SK-N-SH (cell line): ENCODE results near the gene CFAP20DC. TPM values are rescaled to one million over a fixed set of nuclear protein-coding genes. Genes with fewer than 3 reads are reported as not detected.

Experiments
- CTCF ChIA-PET: fragments of 300-600, 350-600 bp; formaldehyde crosslinking; extraction: SDS; loops from one replicate; lab custom pipeline; 2021; lab: Yijun Ruan, JAX
- POLR2A ChIA-PET: fragments of 350-600 bp; sonication (Branson Sonifier 250); formaldehyde crosslinking; extraction: SDS; loops from one replicate; lab custom pipeline; 2020; ENCODE audit warnings: antibody characterized with exemption, inconsistent platforms; lab: Yijun Ruan, JAX
- DNase-seq: peaks from one replicate; pipeline ENCODE4 v3.0.0; 2012
- H2AFZ ChIP-seq: fragments of 200-600 bp; sonication (generic); 2 replicates; pipeline ENCODE4 v1.8.1; 2016; ENCODE audit warnings: antibody characterized with exemption, mild to moderate bottlenecking, low read depth
- H3F3A ChIP-seq: fragments of 200-600 bp; sonication (generic); replicated peaks from 2 replicates; pipeline ENCODE3; 2016; ENCODE audit warnings: antibody characterized with exemption, mild to moderate bottlenecking; ENCODE audit not compliant: insufficient read depth
- H3K27ac ChIP-seq, 2 experiments: fragments of 200-500 bp in 1 of 2; fragments of 200-600 bp in 1 of 2; sonication (Bioruptor generic) in 1 of 2; sonication (generic), shearing (Covaris generic) in 1 of 2; 2 replicates each; pipeline versions ENCODE4 v1.5.1 to v1.6.1; 2014 to 2016; ENCODE audit warnings: low read depth in 2 of 2, inconsistent platforms in 1 of 2, low read length in 1 of 2, mild to moderate bottlenecking in 1 of 2, mixed read lengths in 1 of 2
- H3K27me3 ChIP-seq: fragments of 200-600 bp; sonication (generic), shearing (Covaris generic); 2 replicates; pipeline ENCODE4 v1.6.1; 2016; ENCODE audit warnings: mixed run types; ENCODE audit not compliant: insufficient read depth
- H3K36me3 ChIP-seq, 2 experiments: fragments of 200-500 bp in 1 of 2; fragments of 200-600 bp in 1 of 2; sonication (Bioruptor generic) in 1 of 2; sonication (generic) in 1 of 2; replicated peaks in 1 of 2; 2 replicates each; pipeline versions ENCODE3 to v1.5.1; 2014 to 2016; ENCODE audit warnings: low read length in 1 of 2, mild to moderate bottlenecking in 1 of 2; ENCODE audit not compliant: insufficient read depth in 2 of 2, control insufficient read depth in 1 of 2
- H3K4me1 ChIP-seq, 2 experiments: fragments of 200-500 bp in 1 of 2; fragments of 200-600 bp in 1 of 2; sonication (Bioruptor generic) in 1 of 2; sonication (generic), shearing (Covaris generic) in 1 of 2; 2 replicates each; pipeline versions ENCODE4 v1.5.1 to v1.6.1; 2014 to 2016; ENCODE audit warnings: low read depth in 1 of 2, low read length in 1 of 2, mixed run types in 1 of 2; ENCODE audit not compliant: insufficient read depth in 2 of 2, control insufficient read depth in 1 of 2
- H3K4me2 ChIP-seq: fragments of 200-600 bp; sonication (generic), shearing (Covaris generic); 2 replicates; pipeline ENCODE4 v1.6.1; 2017; ENCODE audit warnings: mixed run types
- H3K4me3 ChIP-seq, 2 experiments: fragments of 200-500 bp in 1 of 2; fragments of 200-600 bp in 1 of 2; sonication (Bioruptor generic) in 1 of 2; sonication (generic), shearing (Covaris generic) in 1 of 2; 2 replicates each; pipeline versions ENCODE4 v1.5.1 to v1.8.1; 2014 to 2016; ENCODE audit warnings: low read depth in 2 of 2, inconsistent platforms in 1 of 2, low read length in 1 of 2, mild to moderate bottlenecking in 1 of 2, mixed read lengths in 1 of 2, moderate library complexity in 1 of 2
- H3K79me2 ChIP-seq: fragments of 200-600 bp; sonication (generic); 2 replicates; pipeline ENCODE4 v1.8.1; 2017; ENCODE audit warnings: mild to moderate bottlenecking; ENCODE audit not compliant: insufficient read depth
- H3K9ac ChIP-seq: fragments of 200-600 bp; sonication (generic); 2 replicates; pipeline ENCODE4 v1.6.1; 2017; ENCODE audit warnings: mixed run types
- H3K9me2 ChIP-seq: fragments of 200-600 bp; sonication (generic); 2 replicates; pipeline ENCODE4 v1.6.1; 2017; ENCODE audit warnings: mixed run types
- H3K9me3 ChIP-seq: fragments of 200-600 bp; sonication (generic); 2 replicates; pipeline ENCODE4 v1.6.1; 2017; ENCODE audit warnings: mixed run types, mild to moderate bottlenecking, moderate library complexity
- H4K20me1 ChIP-seq: fragments of 200-600 bp; sonication (generic); 2 replicates; pipeline ENCODE4 v1.6.1; 2017; ENCODE audit warnings: mild to moderate bottlenecking, mixed run types; ENCODE audit not compliant: insufficient read depth
- CHD2 ChIP-seq: fragments of 150-350 bp; IDR thresholded peaks from 2 replicates; pipeline ENCODE4 v1.6.1; 2018; ENCODE audit warnings: low read length; ENCODE audit not compliant: partially characterized antibody
- ELF1 ChIP-seq: IDR thresholded peaks from 2 replicates; pipeline ENCODE4 v1.4.0; 2012
- EP300 ChIP-seq, 2 experiments: IDR thresholded peaks; 2 replicates each; pipeline versions ENCODE4 v1.4.0 to v1.6.1; 2012; ENCODE audit warnings: borderline replicate concordance in 1 of 2, low read depth in 1 of 2, low read length in 1 of 2
- FOSL2 ChIP-seq: IDR thresholded peaks from 2 replicates; pipeline ENCODE4 v1.4.0; 2012; ENCODE audit warnings: low read depth, mild to moderate bottlenecking, moderate library complexity, borderline replicate concordance
- FOXJ3 ChIP-seq: sonication (generic); formaldehyde crosslinking; IDR thresholded peaks from 2 replicates; pipeline ENCODE4 v1.5.1; 2020; ENCODE audit warnings: mild to moderate bottlenecking, missing genetic modification reagents
- FOXM1 ChIP-seq: IDR thresholded peaks from 2 replicates; pipeline ENCODE4 v1.4.0; 2012; ENCODE audit warnings: low read depth, mild to moderate bottlenecking
- GATA2 ChIP-seq: sonication (generic); formaldehyde crosslinking; IDR thresholded peaks from 2 replicates; pipeline ENCODE4 v1.5.0; 2020; ENCODE audit warnings: mild to moderate bottlenecking, missing genetic modification reagents
- MEF2A ChIP-seq: IDR thresholded peaks from 2 replicates; pipeline ENCODE4 v1.4.0; 2012; ENCODE audit warnings: low read depth, borderline replicate concordance
- NFIC ChIP-seq: IDR thresholded peaks from 2 replicates; pipeline ENCODE4 v1.4.0; 2012; ENCODE audit warnings: borderline replicate concordance
- POLR2AphosphoS5 ChIP-seq: IDR thresholded peaks from 2 replicates; pipeline ENCODE4 v1.6.1; 2012; ENCODE audit warnings: low read depth, low read length
- RCOR1 ChIP-seq: fragments of 150-350 bp; IDR thresholded peaks from 2 replicates; pipeline ENCODE4 v1.6.1; 2017; ENCODE audit warnings: antibody characterized with exemption, low read length
- RFX5 ChIP-seq: IDR thresholded peaks from 2 replicates; pipeline ENCODE4 v1.6.1; 2012; ENCODE audit warnings: mild to moderate bottlenecking, improper control_type of control experiment, low read length
- RXRA ChIP-seq: IDR thresholded peaks from 2 replicates; pipeline ENCODE4 v1.4.0; 2012; ENCODE audit warnings: low read depth, mild to moderate bottlenecking, borderline replicate concordance
- SIN3A ChIP-seq: IDR thresholded peaks from 2 replicates; pipeline ENCODE4 v1.6.1; 2012; ENCODE audit warnings: low read depth, mild to moderate bottlenecking, low read length, moderate library complexity, borderline replicate concordance
- SMC3 ChIP-seq: IDR thresholded peaks from 2 replicates; pipeline ENCODE4 v1.6.1; 2012; ENCODE audit warnings: low read depth, low read length, improper control_type of control experiment
- TCF12 ChIP-seq: IDR thresholded peaks from 2 replicates; pipeline ENCODE4 v1.4.0; 2012
- TEAD4 ChIP-seq: IDR thresholded peaks from 2 replicates; pipeline ENCODE4 v1.4.0; 2012; ENCODE audit warnings: mild to moderate bottlenecking, borderline replicate concordance; ENCODE audit not compliant: insufficient read depth
- WGBS: methylation state at CpG from one replicate; pipeline ENCODE4 v1.1.6; 2017; ENCODE audit warnings: low lambda C conversion rate; 5-methylcytosine and 5-hydroxymethylcytosine counted together
- polyA plus RNA-seq, 3 experiments: library from polyadenylated mRNA; depleted of rRNA; stranded (reverse); fragments of >200 nt; gene quantifications; 2 replicates each; pipeline ENCODE4 v1.2.3, GENCODE V29; 2012
- TF ChIP-seq, protein P1 (sequence below): IDR thresholded peaks from 2 replicates; pipeline ENCODE4 v1.6.1; 2012; ENCODE audit warnings: mild to moderate bottlenecking, low read depth, low read length, moderate library complexity
- TF ChIP-seq, protein P2 (sequence below): IDR thresholded peaks from 2 replicates; pipeline ENCODE4 v1.4.0; 2012; ENCODE audit warnings: low read depth

Gene CFAP20DC
- polyA plus RNA-seq, 1 of the 3 experiments (the other 2 are of a cell fraction), result 1.8 TPM

DNA sequence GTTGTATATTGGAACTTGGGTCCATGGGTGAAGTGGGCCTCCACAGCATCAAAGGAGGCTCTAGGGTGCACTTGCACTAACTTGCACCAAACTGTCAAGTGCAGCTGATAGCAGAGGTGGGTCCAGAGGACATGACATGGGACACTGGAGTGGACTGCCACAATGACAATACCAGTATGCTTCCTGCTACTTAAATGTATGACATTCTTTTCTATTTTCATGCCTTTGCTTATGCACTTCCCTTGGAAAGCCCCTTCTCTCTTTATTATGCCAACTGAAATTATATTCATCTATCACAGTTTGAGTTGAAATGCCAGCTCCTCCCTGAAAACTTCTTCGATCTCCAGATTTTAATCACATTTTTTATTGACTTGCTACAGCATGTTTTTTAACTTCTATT, 101.8 kb downstream of the CFAP20DC start (continued):
- no peak for TF ChIP-seq TCF12
- no peak for TF ChIP-seq RCOR1
- no peak for TF ChIP-seq FOXJ3 (CRISPR knock-in tag)

GRCh38 chr3:58946875-58947274, 103.0 kb downstream of the CFAP20DC start:
- Histone ChIP-seq H3K27me3 (no peaks in the 10 kb centered on the region), H3K79me2 (no peaks in the 10 kb centered on the region), H3K36me3 (no peaks in the 10 kb centered on the region), H3K4me3 (no peak overlapping the region), H3F3A (no peaks in the 10 kb centered on the region), H3K4me2 (no peak overlapping the region), H3K4me1 (no peaks in the 10 kb centered on the region), H3K9me3 (no peaks in the 10 kb centered on the region), H2AFZ (no peak overlapping the region), H3K27ac (no peak overlapping the region), H4K20me1 (no peaks in the 10 kb centered on the region), H3K9ac (no peak overlapping the region), H3K9me2 (no peaks in the 10 kb centered on the region)
- DNase-seq, result no peak
- 82% methylated on average over 2 of the region's 2 CpGs for WGBS
- POLR2A ChIA-PET, result no interaction called here
- CTCF ChIA-PET, result no interaction called here
- no peak for TF ChIP-seq FOXJ3 (CRISPR knock-in tag)
- no peak for TF ChIP-seq SMC3
- no peak for TF ChIP-seq FOSL2
- TF ChIP-seq GATA2 (CRISPR knock-in tag), result no peak

- no peaks in the 10 kb centered on the region for H3K4me1 ChIP-seq
- ChIA-PET POLR2A (no interaction called here), CTCF (no interaction called here)
- H3K27ac ChIP-seq, result no peak overlapping the region
- H3K27me3 ChIP-seq, result no peaks in the 10 kb centered on the region
- no peaks in the 10 kb centered on the region for H3K9me3 ChIP-seq
- no peak for TF ChIP-seq NFIC
- no peak overlapping the region for H3K9ac ChIP-seq
- no peaks in the 10 kb centered on the region for H3F3A ChIP-seq
- WGBS, result 94% methylated on average over 2 of the region's 2 CpGs
- no peak overlapping the region for H3K4me3 ChIP-seq
- H3K4me2 ChIP-seq, result no peak overlapping the region
- no peaks in the 10 kb centered on the region for H3K36me3 ChIP-seq
- H3K79me2 ChIP-seq, result no peaks in the 10 kb centered on the region
- DNase-seq, result no peak
- H3K9me2 ChIP-seq, result no peaks in the 10 kb centered on the region
- no peak overlapping the region for H2AFZ ChIP-seq
- H4K20me1 ChIP-seq, result no peaks in the 10 kb centered on the region
These were observed 111.8 kb downstream of the CFAP20DC start for GRCh38 chr3:58938057-58938456.

DNA sequence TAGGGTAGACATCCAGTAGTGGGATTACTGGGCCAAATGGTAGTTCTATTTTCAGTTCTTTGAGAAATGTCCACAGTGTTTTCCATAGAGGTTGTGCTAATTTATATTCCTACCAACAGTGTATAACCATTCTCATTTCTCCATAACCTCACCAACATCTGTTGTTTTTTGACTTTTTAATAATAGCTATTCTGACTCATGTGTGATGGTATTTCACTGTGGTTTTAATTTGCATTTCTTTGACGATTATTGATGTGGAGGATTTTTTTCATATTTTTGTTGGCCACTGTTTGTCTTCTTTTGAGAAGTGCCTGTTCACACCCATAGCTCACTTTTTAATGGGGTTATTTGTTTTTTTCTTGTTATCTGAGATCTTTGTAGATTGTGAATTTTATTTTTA, 125.2 kb downstream of the CFAP20DC start:
- peaks cover 9% of the 10 kb centered on the region; the same call in 1 of the 2 replicates for H3K9me3 ChIP-seq
- WGBS, result 53% methylated on average over 1 of the region's 1 CpG
- H3K9me2 ChIP-seq, result no peaks in the 10 kb centered on the region
- H2AFZ ChIP-seq, result no peak overlapping the region
- ChIA-PET POLR2A (no interaction called here), CTCF (no interaction called here)
- H3K79me2 ChIP-seq, result no peaks in the 10 kb centered on the region
- H3F3A ChIP-seq, result no peaks in the 10 kb centered on the region
- H3K4me3 ChIP-seq, result no peak overlapping the region
- no peak for DNase-seq
- no peak overlapping the region for H3K4me2 ChIP-seq
- no peaks in the 10 kb centered on the region for H4K20me1 ChIP-seq
- no peak overlapping the region for H3K27ac ChIP-seq
- TF ChIP-seq, protein P1, sequence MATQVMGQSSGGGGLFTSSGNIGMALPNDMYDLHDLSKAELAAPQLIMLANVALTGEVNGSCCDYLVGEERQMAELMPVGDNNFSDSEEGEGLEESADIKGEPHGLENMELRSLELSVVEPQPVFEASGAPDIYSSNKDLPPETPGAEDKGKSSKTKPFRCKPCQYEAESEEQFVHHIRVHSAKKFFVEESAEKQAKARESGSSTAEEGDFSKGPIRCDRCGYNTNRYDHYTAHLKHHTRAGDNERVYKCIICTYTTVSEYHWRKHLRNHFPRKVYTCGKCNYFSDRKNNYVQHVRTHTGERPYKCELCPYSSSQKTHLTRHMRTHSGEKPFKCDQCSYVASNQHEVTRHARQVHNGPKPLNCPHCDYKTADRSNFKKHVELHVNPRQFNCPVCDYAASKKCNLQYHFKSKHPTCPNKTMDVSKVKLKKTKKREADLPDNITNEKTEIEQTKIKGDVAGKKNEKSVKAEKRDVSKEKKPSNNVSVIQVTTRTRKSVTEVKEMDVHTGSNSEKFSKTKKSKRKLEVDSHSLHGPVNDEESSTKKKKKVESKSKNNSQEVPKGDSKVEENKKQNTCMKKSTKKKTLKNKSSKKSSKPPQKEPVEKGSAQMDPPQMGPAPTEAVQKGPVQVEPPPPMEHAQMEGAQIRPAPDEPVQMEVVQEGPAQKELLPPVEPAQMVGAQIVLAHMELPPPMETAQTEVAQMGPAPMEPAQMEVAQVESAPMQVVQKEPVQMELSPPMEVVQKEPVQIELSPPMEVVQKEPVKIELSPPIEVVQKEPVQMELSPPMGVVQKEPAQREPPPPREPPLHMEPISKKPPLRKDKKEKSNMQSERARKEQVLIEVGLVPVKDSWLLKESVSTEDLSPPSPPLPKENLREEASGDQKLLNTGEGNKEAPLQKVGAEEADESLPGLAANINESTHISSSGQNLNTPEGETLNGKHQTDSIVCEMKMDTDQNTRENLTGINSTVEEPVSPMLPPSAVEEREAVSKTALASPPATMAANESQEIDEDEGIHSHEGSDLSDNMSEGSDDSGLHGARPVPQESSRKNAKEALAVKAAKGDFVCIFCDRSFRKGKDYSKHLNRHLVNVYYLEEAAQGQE, result no peak
- TF ChIP-seq CHD2 (no peak), MEF2A (no peak), ELF1 (no peak), EP300 (IDR thresholded peaks at IDR 0.05; ENCODE audit: borderline replicate concordance in 1 of 2, low read depth in 1 of 2, low read length in 1 of 2) (no peak), NFIC (no peak), FOXM1 (no peak), RCOR1 (no peak), TEAD4 (no peak), FOSL2 (no peak), GATA2 (CRISPR knock-in tag) (no peak), RXRA (no peak), RFX5 (no peak), SIN3A (no peak), POLR2AphosphoS5 (no peak)
- TF ChIP-seq, protein P2, sequence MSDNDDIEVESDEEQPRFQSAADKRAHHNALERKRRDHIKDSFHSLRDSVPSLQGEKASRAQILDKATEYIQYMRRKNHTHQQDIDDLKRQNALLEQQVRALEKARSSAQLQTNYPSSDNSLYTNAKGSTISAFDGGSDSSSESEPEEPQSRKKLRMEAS, result no peak
- TF ChIP-seq, all 33 proteins: peak for 0
- no peak overlapping the region for H3K9ac ChIP-seq
- no peaks in the 10 kb centered on the region for H3K36me3 ChIP-seq
- H3K27me3 ChIP-seq, result no peaks in the 10 kb centered on the region
- no peaks in the 10 kb centered on the region for H3K4me1 ChIP-seq
